NB4 (cell line): ENCODE measurements around the gene RIC1.
A peak's percentile ranks its signal among the peaks of the same experiment; 100 is the strongest.

Experiments
- DNase-seq: peaks from one replicate; pipeline ENCODE4 v3.0.0; 2010; ENCODE audit warnings: low read depth
- H3K4me3 ChIP-seq: one replicate; pipeline ENCODE4 v1.5.1; 2011; ENCODE audit warnings: mild to moderate bottlenecking, low read depth, low read length, moderate library complexity
- MYC ChIP-seq: IDR thresholded peaks from 2 replicates; pipeline ENCODE4 v1.6.1; 2011; ENCODE audit warnings: low read depth, low read length
- POLR2A ChIP-seq: IDR thresholded peaks from 2 replicates; pipeline ENCODE4 v1.6.1; 2011; ENCODE audit warnings: mild to moderate bottlenecking; ENCODE audit not compliant: insufficient read length; ENCODE audit errors: extremely low read depth
- TF ChIP-seq, protein P1 (sequence below): IDR thresholded peaks from 2 replicates; pipeline ENCODE4 v1.6.1; 2011; ENCODE audit warnings: low read depth, low read length
- TF ChIP-seq, protein P2 (sequence below): IDR thresholded peaks from one replicate; pipeline ENCODE4 v1.5.1; 2012; ENCODE audit warnings: low read depth, low read length

RIC1 gene

DNA sequence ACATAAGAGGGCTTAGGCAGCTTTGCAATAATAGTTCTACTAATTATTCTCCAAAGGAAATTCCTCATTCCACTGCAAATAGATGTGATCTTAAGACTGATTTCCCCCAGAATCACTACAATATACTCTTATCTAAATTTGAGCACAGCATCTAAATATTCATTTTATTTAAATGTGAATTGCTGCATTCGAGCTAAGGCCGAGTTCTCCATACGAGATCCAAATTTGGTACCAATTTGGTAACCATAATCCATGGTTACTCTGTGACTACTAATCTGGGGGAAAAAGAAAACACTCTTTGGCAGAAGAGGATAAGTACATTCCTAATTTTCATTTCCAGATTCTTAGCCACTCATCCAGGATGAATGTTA is 19.7 kb upstream of the RIC1 start:
- no peak for TF ChIP-seq MYC
- TF ChIP-seq, protein P1, sequence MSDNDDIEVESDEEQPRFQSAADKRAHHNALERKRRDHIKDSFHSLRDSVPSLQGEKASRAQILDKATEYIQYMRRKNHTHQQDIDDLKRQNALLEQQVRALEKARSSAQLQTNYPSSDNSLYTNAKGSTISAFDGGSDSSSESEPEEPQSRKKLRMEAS, result no peak
- no peak for TF ChIP-seq POLR2A
- TF ChIP-seq, protein P2, sequence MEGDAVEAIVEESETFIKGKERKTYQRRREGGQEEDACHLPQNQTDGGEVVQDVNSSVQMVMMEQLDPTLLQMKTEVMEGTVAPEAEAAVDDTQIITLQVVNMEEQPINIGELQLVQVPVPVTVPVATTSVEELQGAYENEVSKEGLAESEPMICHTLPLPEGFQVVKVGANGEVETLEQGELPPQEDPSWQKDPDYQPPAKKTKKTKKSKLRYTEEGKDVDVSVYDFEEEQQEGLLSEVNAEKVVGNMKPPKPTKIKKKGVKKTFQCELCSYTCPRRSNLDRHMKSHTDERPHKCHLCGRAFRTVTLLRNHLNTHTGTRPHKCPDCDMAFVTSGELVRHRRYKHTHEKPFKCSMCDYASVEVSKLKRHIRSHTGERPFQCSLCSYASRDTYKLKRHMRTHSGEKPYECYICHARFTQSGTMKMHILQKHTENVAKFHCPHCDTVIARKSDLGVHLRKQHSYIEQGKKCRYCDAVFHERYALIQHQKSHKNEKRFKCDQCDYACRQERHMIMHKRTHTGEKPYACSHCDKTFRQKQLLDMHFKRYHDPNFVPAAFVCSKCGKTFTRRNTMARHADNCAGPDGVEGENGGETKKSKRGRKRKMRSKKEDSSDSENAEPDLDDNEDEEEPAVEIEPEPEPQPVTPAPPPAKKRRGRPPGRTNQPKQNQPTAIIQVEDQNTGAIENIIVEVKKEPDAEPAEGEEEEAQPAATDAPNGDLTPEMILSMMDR, result no peak
- H3K4me3 ChIP-seq, result peak overlapping the region; percentile 55
- DNase-seq, result no peak

DNA sequence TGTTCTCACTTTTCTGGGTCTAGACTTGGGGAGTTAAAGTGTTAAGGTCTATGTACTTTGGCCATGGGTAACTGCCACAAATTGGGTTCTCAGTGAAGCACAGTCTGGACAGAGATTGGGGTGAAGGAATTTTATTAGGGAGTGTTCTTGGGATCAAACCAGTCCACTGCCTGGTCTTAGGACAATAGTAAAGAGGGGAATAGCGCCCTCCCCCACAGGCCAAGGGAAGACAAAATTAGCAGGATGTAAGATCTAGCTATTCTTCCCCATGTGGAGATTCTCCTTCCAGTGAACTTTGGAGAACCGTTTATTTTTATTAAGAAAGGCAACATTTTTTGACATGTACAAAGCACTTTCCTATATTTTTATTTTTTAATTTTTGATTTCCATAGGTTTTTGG is 18.4 kb upstream of the RIC1 start:
- no peak for DNase-seq
- H3K4me3 ChIP-seq, result no peak overlapping the region
- TF ChIP-seq, protein P2, result peak; percentile 3
- no peak for TF ChIP-seq MYC

DNA sequence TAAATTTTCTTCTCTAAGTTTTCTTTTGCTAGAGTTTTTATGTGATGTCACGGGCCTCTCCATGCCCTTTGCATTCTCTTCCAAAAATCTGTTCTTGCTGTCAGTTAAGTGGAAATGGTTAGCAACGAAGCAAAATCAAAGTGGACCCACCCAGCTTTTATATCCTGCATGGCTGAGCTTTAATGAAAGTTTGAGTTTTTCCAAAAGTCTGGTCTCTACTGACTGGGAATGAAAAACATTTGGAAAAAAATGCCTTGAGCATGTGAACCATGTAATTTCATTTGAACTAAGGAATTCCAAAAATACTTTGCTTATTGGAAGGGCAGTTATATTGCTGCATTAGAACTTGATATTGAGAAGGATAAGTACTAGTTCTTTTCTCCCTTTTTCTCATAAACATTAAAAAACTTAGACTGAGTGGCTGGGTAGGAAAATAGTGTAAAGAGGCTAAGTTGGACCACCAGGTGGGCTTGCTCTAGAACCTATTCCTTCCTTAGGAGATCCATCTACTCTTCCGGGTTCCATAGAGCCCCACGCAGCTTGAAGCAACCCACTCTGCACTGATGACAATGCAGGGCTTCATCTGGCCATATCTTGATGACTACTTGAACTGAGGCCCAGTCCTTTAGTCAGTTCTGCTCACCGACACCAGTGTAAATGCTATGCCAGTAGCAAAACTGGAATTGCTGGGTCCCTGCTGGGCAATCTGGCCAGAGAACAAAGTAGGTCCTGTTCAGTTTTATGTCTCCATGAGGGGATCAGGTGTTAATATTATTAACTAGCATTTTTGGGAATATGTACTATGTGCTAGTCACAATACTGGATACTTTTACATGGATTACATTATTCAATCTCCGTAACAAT is 17.4 kb upstream of the RIC1 start:
- no peak overlapping the region for H3K4me3 ChIP-seq
- DNase-seq, result no peak
- no peak for TF ChIP-seq POLR2A
- no peak for TF ChIP-seq MYC
- TF ChIP-seq, protein P2, result no peak
- TF ChIP-seq, protein P1, result no peak

DNA sequence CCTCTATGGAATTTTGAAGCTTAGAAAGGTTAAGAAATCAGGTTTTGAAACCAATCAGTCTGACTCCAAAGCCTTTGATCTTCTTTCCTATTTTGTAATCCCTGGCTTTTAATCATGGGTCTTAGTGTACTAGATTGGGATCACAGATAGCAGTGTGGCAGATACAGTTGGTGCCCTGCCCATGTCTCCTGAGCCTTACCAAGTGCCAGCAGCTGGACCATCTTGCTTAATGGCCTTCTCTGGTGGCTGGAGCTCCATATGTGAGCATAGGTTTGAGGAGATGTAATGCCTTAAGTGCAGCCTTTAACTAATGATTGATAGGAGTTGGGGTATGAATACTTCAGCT is 16.7 kb upstream of the RIC1 start:
- DNase-seq, result no peak
- TF ChIP-seq POLR2A (no peak), MYC (no peak)
- TF ChIP-seq, protein P1, result no peak
- TF ChIP-seq, protein P2, result no peak

DNA sequence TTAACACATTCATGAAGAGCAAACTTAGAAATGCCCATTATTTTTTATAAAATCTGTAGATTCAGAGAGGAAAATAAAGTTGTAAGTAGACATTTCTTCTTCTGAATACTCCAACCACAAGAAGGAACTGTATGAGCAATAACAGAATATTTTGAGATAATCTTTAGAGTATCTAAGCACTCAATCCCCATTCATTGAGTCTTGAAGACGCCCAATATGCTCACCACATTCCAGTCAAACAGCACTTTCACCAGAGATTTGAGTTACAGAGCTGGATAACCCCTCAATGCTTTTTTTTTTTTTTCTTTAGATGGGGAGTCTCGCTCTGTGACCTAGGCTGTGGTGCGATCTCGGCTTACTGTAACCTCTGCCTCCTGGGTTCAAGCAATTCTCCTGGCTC is 14.7 kb upstream of the RIC1 start:
- no peak overlapping the region for H3K4me3 ChIP-seq
- DNase-seq, result no peak
- no peak for TF ChIP-seq MYC
- TF ChIP-seq, protein P1, result no peak

More for the DNA sequence above, 16.7 kb upstream of the RIC1 start:
- H3K4me3 ChIP-seq, result no peak overlapping the region

DNA sequence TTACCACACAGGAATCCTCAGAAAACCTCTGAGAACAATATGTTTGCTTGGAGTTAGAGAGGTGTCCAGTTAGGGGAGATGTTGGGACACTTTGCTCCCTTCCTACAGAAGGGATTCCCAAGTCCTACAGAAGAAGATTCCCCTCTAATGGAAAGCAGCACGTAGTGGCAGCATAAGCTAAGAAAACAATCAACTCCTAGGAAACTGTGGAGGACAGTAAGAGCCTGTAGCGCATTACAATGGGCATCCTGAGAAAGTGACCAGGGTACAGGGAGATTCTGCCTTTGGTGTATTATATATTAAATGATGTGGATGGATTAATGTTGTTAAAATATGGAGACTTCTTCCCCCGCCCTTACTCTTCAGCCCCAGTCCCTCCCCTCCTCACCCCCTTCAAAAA is 13.9 kb upstream of the RIC1 start:
- TF ChIP-seq MYC (no peak), POLR2A (no peak)
- TF ChIP-seq, protein P1, result no peak
- TF ChIP-seq, protein P2, result no peak
- H3K4me3 ChIP-seq, result no peak overlapping the region
- no peak for DNase-seq
